CD14-positive monocyte (primary cell): Measurements from ENCODE around the gene ALPK3. TPM values are rescaled to one million over a fixed set of nuclear protein-coding genes. Genes with fewer than 3 reads are reported as not detected.

Source experiments
- DNase-seq, 3 donors: peaks; one replicate each; pipeline ENCODE4 v3.0.0-alpha.2; 2011 to 2022
- H2AFZ ChIP-seq: 2 replicates; pipeline ENCODE4 v1.6.0; 2012; ENCODE audit warnings: mild to moderate bottlenecking, low read depth, low read length, inconsistent platforms; ENCODE audit not compliant: insufficient read depth, poor library complexity, severe bottlenecking
- H3K27ac ChIP-seq, 2 donors: 1 replicate in 1 of 2; 2 replicates in 1 of 2; pipeline ENCODE4 v1.5.1; 2012 to 2013; ENCODE audit warnings: low read length in 2 of 2, control low read depth in 1 of 2, inconsistent platforms in 1 of 2, low read depth in 1 of 2, mild to moderate bottlenecking in 1 of 2
- H3K27me3 ChIP-seq, 2 donors: one replicate each; pipeline versions ENCODE4 v1.6.0 to v1.6.1; 2011 to 2013; ENCODE audit warnings: low read length in 2 of 2; ENCODE audit not compliant: control insufficient read depth in 2 of 2, insufficient read depth in 2 of 2
- H3K36me3 ChIP-seq, 2 donors: replicated peaks in 1 of 2; 1 replicate in 1 of 2; 2 replicates in 1 of 2; pipeline versions ENCODE4 v1.5.1 to v1.6.1; 2012 to 2013; ENCODE audit warnings: low read length in 2 of 2, control low read depth in 1 of 2, inconsistent platforms in 1 of 2, mild to moderate bottlenecking in 1 of 2; ENCODE audit not compliant: insufficient read depth in 2 of 2, control insufficient read depth in 1 of 2
- H3K4me1 ChIP-seq, 2 donors: 1 replicate in 1 of 2; 2 replicates in 1 of 2; pipeline versions ENCODE4 v1.5.1 to v1.6.1; 2012 to 2013; ENCODE audit warnings: low read length in 2 of 2, control low read depth in 1 of 2, inconsistent platforms in 1 of 2, mild to moderate bottlenecking in 1 of 2, moderate library complexity in 1 of 2; ENCODE audit not compliant: insufficient read depth in 2 of 2, control insufficient read depth in 1 of 2
- H3K4me2 ChIP-seq: replicated peaks from 2 replicates; pipeline ENCODE3; 2012; ENCODE audit warnings: low read length, moderate library complexity, mild to moderate bottlenecking; ENCODE audit not compliant: poor library complexity, severe bottlenecking; ENCODE audit errors: extremely low read depth
- H3K4me3 ChIP-seq, 3 experiments: fragments of 200-600 bp in 1 of 3; sonication (generic) in 1 of 3; replicated peaks in 1 of 3; 1 replicate in 2 of 3; 2 replicates in 1 of 3; pipeline ENCODE4 v1.5.1; 2011 to 2013; ENCODE audit warnings: low read length in 3 of 3, mild to moderate bottlenecking in 3 of 3, control low read depth in 2 of 3, low read depth in 2 of 3, inconsistent platforms in 1 of 3, moderate library complexity in 1 of 3
- H3K79me2 ChIP-seq: 2 replicates; pipeline ENCODE4 v1.6.0; 2012; ENCODE audit warnings: mild to moderate bottlenecking, control low read depth, inconsistent platforms, low read length, moderate library complexity; ENCODE audit not compliant: insufficient read depth
- H3K9ac ChIP-seq: 2 replicates; pipeline ENCODE4 v1.6.0; 2017; ENCODE audit warnings: low read length, mild to moderate bottlenecking; ENCODE audit not compliant: insufficient read depth, poor library complexity, severe bottlenecking
- H3K9me3 ChIP-seq, 2 donors: replicated peaks in 1 of 2; 1 replicate in 1 of 2; 2 replicates in 1 of 2; pipeline versions ENCODE4 v1.5.1 to v1.6.1; 2012 to 2013; ENCODE audit warnings: low read length in 2 of 2, control low read depth in 1 of 2; ENCODE audit not compliant: control insufficient read depth in 1 of 2, insufficient read depth in 1 of 2
- H4K20me1 ChIP-seq: 2 replicates; pipeline ENCODE4 v1.6.0; 2012; ENCODE audit warnings: mild to moderate bottlenecking, low read length, control low read depth, moderate library complexity; ENCODE audit not compliant: insufficient read depth
- H3K27ac Mint-ChIP-seq, 7 donors: one replicate each; pipeline ENCODE4 v1.8.0; 2020; ENCODE audit warnings: mild to moderate bottlenecking in 7 of 7, mixed read lengths in 7 of 7, moderate library complexity in 6 of 7, inconsistent platforms in 2 of 7
- H3K27me3 Mint-ChIP-seq, 3 donors: one replicate each; pipeline ENCODE4 v1.8.0; 2021 to 2022; ENCODE audit warnings: low read depth in 3 of 3, mild to moderate bottlenecking in 3 of 3, mixed read lengths in 3 of 3, moderate library complexity in 3 of 3, inconsistent platforms in 1 of 3
- H3K36me3 Mint-ChIP-seq, 2 donors: one replicate each; pipeline ENCODE4 v1.8.0; 2020; ENCODE audit warnings: mixed read lengths in 2 of 2, inconsistent platforms in 1 of 2, mild to moderate bottlenecking in 1 of 2
- H3K4me1 Mint-ChIP-seq: one replicate; pipeline ENCODE4 v1.8.0; 2020; ENCODE audit warnings: mild to moderate bottlenecking, mixed read lengths
- H3K4me3 Mint-ChIP-seq, 2 donors: one replicate each; pipeline ENCODE4 v1.8.0; 2020; ENCODE audit warnings: mild to moderate bottlenecking in 2 of 2, mixed read lengths in 2 of 2, moderate library complexity in 1 of 2
- H3K9me3 Mint-ChIP-seq, 7 donors: one replicate each; pipeline ENCODE4 v1.8.0; 2020 to 2022; ENCODE audit warnings: mixed read lengths in 7 of 7, mild to moderate bottlenecking in 6 of 7, moderate library complexity in 6 of 7, inconsistent platforms in 2 of 7
- CTCF ChIP-seq: fragments of 200-600 bp; IDR thresholded peaks from one replicate; pipeline ENCODE4 v1.8.0; 2022; ENCODE audit warnings: antibody characterized with exemption, mild to moderate bottlenecking
- WGBS: methylation state at CpG from one replicate; pipeline ENCODE4 v1.1.5; 2013; ENCODE audit warnings: missing lambda C conversion rate; ENCODE audit not compliant: insufficient coverage; 5-methylcytosine and 5-hydroxymethylcytosine counted together
- intact Hi-C, 2 donors: fragments of 100-400 bp; cut with micrococcal nuclease; formaldehyde crosslinking; loops; one replicate each; pipeline versions ENCODE4 v1.15.0 to v1.15.1; 2023
- polyA plus RNA-seq, 3 donors: library from polyadenylated mRNA; depleted of rRNA in 1 of 3; unstranded in 2 of 3; stranded (reverse) in 1 of 3; fragments of 300-500 nt in 2 of 3; fragments of >200 nt in 1 of 3; fragmentation: Illumina TruSeq in 2 of 3; gene quantifications; 1 replicate in 2 of 3; 2 replicates in 1 of 3; pipeline ENCODE4 v1.2.3, GENCODE V29; 2012 to 2021

ALPK3 gene
- polyA plus RNA-seq, 3 donors: 0.02 to 0.12 TPM; not detected in 1

GRCh38 chr15:84836844-84837243, 19.7 kb downstream of the ALPK3 start:
- Histone ChIP-seq H3K79me2 (no peaks in the 10 kb centered on the region), H3K9ac (no peak overlapping the region), H3K4me1 (no peaks in the 10 kb centered on the region), H3K9me3 (no peaks in the 10 kb centered on the region), H2AFZ (no peak overlapping the region), H3K36me3 (no peaks in the 10 kb centered on the region), H3K27me3 (no peaks in the 10 kb centered on the region), H4K20me1 (no peaks in the 10 kb centered on the region), H3K4me3 (no peak overlapping the region), H3K27ac (no peak overlapping the region), H3K4me2 (no peak overlapping the region)
- H3K27me3 Mint-ChIP-seq: peaks cover 0 to 4% (median 3%) of the 10 kb centered on the region in 3 donors
- TF ChIP-seq CTCF: no peak
- no peak for DNase-seq
- H3K4me1 Mint-ChIP-seq: peaks cover 20% of the 10 kb centered on the region
- H3K4me3 Mint-ChIP-seq: no peak overlapping the region
- no peaks in the 10 kb centered on the region for H3K36me3 Mint-ChIP-seq
- peak overlapping the region in 2 of 7 donors; percentile 2 to 6 for H3K27ac Mint-ChIP-seq
- intact Hi-C loops: no loop called here
- peaks cover 0 to 1% (median 0%) of the 10 kb centered on the region in 7 donors for H3K9me3 Mint-ChIP-seq
- WGBS: 12% methylated on average over 1 of the region's 1 CpG

- H3K27ac Mint-ChIP-seq: no peak overlapping the region
- Histone ChIP-seq H3K79me2 (no peaks in the 10 kb centered on the region), H3K4me3 (no peak overlapping the region), H3K4me2 (no peak overlapping the region), H3K27me3 (no peaks in the 10 kb centered on the region), H4K20me1 (no peaks in the 10 kb centered on the region), H3K4me1 (no peaks in the 10 kb centered on the region), H2AFZ (no peak overlapping the region), H3K9me3 (no peaks in the 10 kb centered on the region), H3K27ac (no peak overlapping the region), H3K36me3 (no peaks in the 10 kb centered on the region), H3K9ac (no peak overlapping the region)
- DNase-seq: no peak
- H3K4me1 Mint-ChIP-seq: peaks cover 9% of the 10 kb centered on the region
- H3K27me3 Mint-ChIP-seq: peaks cover 0 to 3% (median 3%) of the 10 kb centered on the region in 3 donors
- H3K4me3 Mint-ChIP-seq: no peak overlapping the region
- intact Hi-C loops: no loop called here
- 96% methylated on average over 23 of the region's 23 CpGs for WGBS
- no peak for TF ChIP-seq CTCF
- H3K9me3 Mint-ChIP-seq: peaks cover 0 to 3% (median 0%) of the 10 kb centered on the region in 7 donors
- H3K36me3 Mint-ChIP-seq: no peaks in the 10 kb centered on the region
Observed at GRCh38 chr15:84839714-84840113, 22.6 kb downstream of the ALPK3 start.
